CD4-positive, alpha-beta memory T cell (primary cell): ENCODE results near the gene PTPN12. TPM values are rescaled to one million over a fixed set of nuclear protein-coding genes. Genes with fewer than 3 reads are reported as not detected.

Source experiments
- CTCF ChIA-PET: fragments of 350-600 bp; sonication (Branson Sonifier 250); formaldehyde crosslinking; loops from one replicate; lab custom pipeline; 2021; ENCODE audit warnings: inconsistent platforms; ENCODE audit not compliant: partially characterized antibody; lab: Charles Lee
- POLR2A ChIA-PET: fragments of 350-600 bp; sonication (Branson Sonifier 250); formaldehyde crosslinking; loops from one replicate; lab custom pipeline; 2021; ENCODE audit not compliant: partially characterized antibody; lab: Charles Lee
- DNase-seq, 5 donors: peaks; one replicate each; pipeline versions ENCODE4 v3.0.0 to v3.0.0-alpha.2; 2020 to 2022; ENCODE audit warnings: mixed read lengths in 1 of 5
- H3K27ac ChIP-seq: one replicate; pipeline ENCODE4 v1.7.0; 2013; ENCODE audit warnings: low read depth, low read length
- H3K27me3 ChIP-seq: 2 replicates; pipeline ENCODE4 v1.7.0; 2013; ENCODE audit warnings: mild to moderate bottlenecking, low read length, moderate library complexity; ENCODE audit not compliant: insufficient read depth
- H3K36me3 ChIP-seq: 2 replicates; pipeline ENCODE4 v1.7.0; 2013; ENCODE audit warnings: mild to moderate bottlenecking, low read length, moderate library complexity; ENCODE audit not compliant: insufficient read depth
- H3K4me1 ChIP-seq: 2 replicates; pipeline ENCODE4 v1.7.0; 2013; ENCODE audit warnings: mild to moderate bottlenecking, low read length, moderate library complexity; ENCODE audit not compliant: insufficient read depth
- H3K4me3 ChIP-seq, 2 donors: one replicate each; pipeline ENCODE4 v1.7.0; 2013; ENCODE audit warnings: low read length in 2 of 2, mild to moderate bottlenecking in 1 of 2
- H3K9me3 ChIP-seq, 2 donors: one replicate each; pipeline ENCODE4 v1.7.0; 2013; ENCODE audit warnings: low read length in 2 of 2, control low read depth in 1 of 2; ENCODE audit not compliant: control insufficient read depth in 1 of 2
- H3K27ac Mint-ChIP-seq, 7 donors: one replicate each; pipeline ENCODE4 v1.8.0; 2020 to 2021; ENCODE audit warnings: mixed read lengths in 7 of 7, mild to moderate bottlenecking in 6 of 7, inconsistent platforms in 3 of 7, moderate library complexity in 3 of 7
- H3K27me3 Mint-ChIP-seq, 2 donors: one replicate each; pipeline ENCODE4 v1.8.0; 2020 to 2021; ENCODE audit warnings: mixed read lengths in 2 of 2
- H3K36me3 Mint-ChIP-seq, 2 donors: one replicate each; pipeline ENCODE4 v1.8.0; 2020 to 2021; ENCODE audit warnings: mixed read lengths in 2 of 2, inconsistent platforms in 1 of 2, mild to moderate bottlenecking in 1 of 2
- H3K4me1 Mint-ChIP-seq, 4 donors: one replicate each; pipeline ENCODE4 v1.8.0; 2020 to 2021; ENCODE audit warnings: mixed read lengths in 4 of 4, mild to moderate bottlenecking in 1 of 4
- H3K4me3 Mint-ChIP-seq, 8 donors: one replicate each; pipeline ENCODE4 v1.8.0; 2020 to 2021; ENCODE audit warnings: mixed read lengths in 8 of 8, mild to moderate bottlenecking in 7 of 8, moderate library complexity in 6 of 8, inconsistent platforms in 3 of 8
- H3K9me3 Mint-ChIP-seq, 8 donors: one replicate each; pipeline ENCODE4 v1.8.0; 2020 to 2021; ENCODE audit warnings: mixed read lengths in 8 of 8, mild to moderate bottlenecking in 5 of 8, inconsistent platforms in 3 of 8, moderate library complexity in 1 of 8
- intact Hi-C: fragments of 100-400 bp; cut with micrococcal nuclease; formaldehyde crosslinking; loops from one replicate; pipeline ENCODE4 v1.15.1; 2023
- polyA plus RNA-seq, 2 donors: library from polyadenylated mRNA; unstranded; fragments of 300-500 nt; fragmentation: Illumina TruSeq; gene quantifications; one replicate each; pipeline ENCODE4 v1.2.3, GENCODE V29; 2021
- total RNA-seq, 2 experiments: library from RNA; stranded (reverse); gene quantifications; one replicate each; pipeline ENCODE4 v1.2.3, GENCODE V29; 2021

PTPN12 gene
- total and polyA plus RNA-seq, 4 experiments from 2014 or later = 0.90 to 24.4 (median 10.1) TPM

DNA sequence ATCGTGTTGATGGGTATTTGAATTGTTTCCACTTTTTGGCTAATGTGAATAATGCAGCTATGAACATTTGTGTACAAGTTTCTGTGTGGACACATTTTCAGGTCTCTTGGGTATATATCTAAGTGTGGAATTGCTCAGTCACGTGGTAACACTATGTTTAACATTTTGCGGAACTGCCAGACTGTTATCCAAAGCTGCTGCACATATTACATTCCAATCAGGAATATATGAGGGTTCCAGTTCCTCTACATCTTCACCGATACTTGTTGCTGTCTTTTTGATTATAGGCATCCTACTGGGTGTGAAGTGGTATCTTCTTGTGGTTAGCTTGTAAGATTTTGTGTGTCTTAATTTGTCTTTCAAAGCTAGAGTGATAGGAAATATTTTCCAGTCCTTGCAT, 6.8 kb downstream of the PTPN12 start:
- ChIA-PET POLR2A (no interaction called here), CTCF (interaction anchor here (1.3 kb wide), 1 partner anchor 106 kb away, joined by 3 read pairs; no protein-coding TSS in a partner anchor)
- H3K4me1 ChIP-seq = peaks cover 17% of the 10 kb centered on the region
- no peaks in the 10 kb centered on the region for H3K27me3 Mint-ChIP-seq
- no peak overlapping the region for H3K27ac Mint-ChIP-seq
- intact Hi-C loops = no loop called here
- no peak overlapping the region for H3K4me3 ChIP-seq
- H3K27me3 ChIP-seq = no peaks in the 10 kb centered on the region
- H3K4me1 Mint-ChIP-seq = peaks cover 25 to 43% (median 30%) of the 10 kb centered on the region in 4 donors
- H3K36me3 ChIP-seq = no peaks in the 10 kb centered on the region
- no peak for DNase-seq
- H3K9me3 ChIP-seq = no peaks in the 10 kb centered on the region
- no peak overlapping the region for H3K4me3 Mint-ChIP-seq
- no peaks in the 10 kb centered on the region for H3K9me3 Mint-ChIP-seq
- no peak overlapping the region for H3K27ac ChIP-seq
- peaks cover 0 to 4% of the 10 kb centered on the region in 2 donors for H3K36me3 Mint-ChIP-seq

DNA sequence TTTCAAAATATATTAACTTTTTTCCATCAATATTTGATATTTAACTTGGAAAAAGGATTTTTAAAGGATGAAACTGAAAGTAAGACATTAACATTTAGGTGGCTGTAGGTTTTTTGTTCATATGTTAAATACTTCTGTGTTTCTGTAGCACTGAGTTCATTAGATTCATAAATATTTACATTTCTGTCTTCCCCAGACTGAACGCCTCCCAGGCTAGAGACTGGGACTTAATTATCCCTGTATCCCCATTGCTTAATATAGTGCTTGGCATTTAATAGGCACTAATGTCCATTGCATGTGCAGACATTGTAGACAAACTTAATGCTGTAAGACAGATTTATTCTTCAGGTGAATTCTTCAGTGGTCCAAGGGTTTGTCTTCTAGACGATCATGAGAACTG, 7.4 kb downstream of the PTPN12 start:
- Mint-ChIP-seq H3K9me3 (no peaks in the 10 kb centered on the region), H3K4me3 (peak overlapping the region in 1 of 8 donors; percentile 18), H3K36me3 (peaks cover 0 to 4% of the 10 kb centered on the region in 2 donors), H3K27me3 (no peaks in the 10 kb centered on the region), H3K27ac (no peak overlapping the region), H3K4me1 (peaks cover 25 to 37% (median 29%) of the 10 kb centered on the region in 4 donors)
- intact Hi-C loops = no loop called here
- no peak for DNase-seq
- no peaks in the 10 kb centered on the region for H3K36me3 ChIP-seq
- ChIA-PET POLR2A (interaction anchor here (0.5 kb wide), 1 partner anchor 23 kb away, joined by 3 read pairs; no protein-coding TSS in a partner anchor), CTCF (interaction anchor here (1.3 kb wide), 1 partner anchor 106 kb away, joined by 3 read pairs; no protein-coding TSS in a partner anchor)
- no peaks in the 10 kb centered on the region for H3K9me3 ChIP-seq
- no peak overlapping the region for H3K4me3 ChIP-seq
- no peaks in the 10 kb centered on the region for H3K27me3 ChIP-seq
- peaks cover 17% of the 10 kb centered on the region for H3K4me1 ChIP-seq
- H3K27ac ChIP-seq = no peak overlapping the region

DNA sequence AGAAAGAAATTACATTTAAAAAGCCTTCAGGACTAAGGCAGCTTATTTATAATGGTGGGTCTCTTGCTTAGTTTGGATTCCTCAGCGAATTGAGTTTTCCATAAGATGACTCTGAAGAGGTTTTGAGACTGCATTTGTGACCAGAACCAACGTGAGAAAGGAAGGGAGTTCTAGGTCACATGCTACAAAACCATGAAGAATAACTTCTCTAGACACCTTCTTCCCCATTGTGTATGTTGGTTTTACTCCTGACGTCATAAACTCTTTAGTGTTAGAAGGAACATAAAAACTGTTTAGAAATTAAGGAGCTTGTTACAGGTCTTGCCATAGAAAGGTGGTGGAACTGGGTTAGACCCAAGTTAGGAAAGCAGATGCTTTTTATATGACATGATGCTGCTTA, 11.1 kb downstream of the PTPN12 start:
- Histone ChIP-seq H3K4me1 (peaks cover 17% of the 10 kb centered on the region), H3K27me3 (no peaks in the 10 kb centered on the region), H3K9me3 (no peaks in the 10 kb centered on the region), H3K4me3 (no peak overlapping the region), H3K27ac (no peak overlapping the region), H3K36me3 (no peaks in the 10 kb centered on the region)
- Mint-ChIP-seq H3K4me1 (peaks cover 12 to 22% (median 20%) of the 10 kb centered on the region in 4 donors), H3K27me3 (no peaks in the 10 kb centered on the region), H3K27ac (no peak overlapping the region), H3K9me3 (peaks cover 0 to 6% (median 0%) of the 10 kb centered on the region in 8 donors), H3K36me3 (peaks cover 0 to 4% of the 10 kb centered on the region in 2 donors), H3K4me3 (no peak overlapping the region)
- no peak for DNase-seq
- intact Hi-C loops = no loop called here
- CTCF ChIA-PET = interaction anchor here (0.5 to 1.0 kb wide), 3 partner anchors 8 to 104 kb away, joined by 3 read pairs; no protein-coding TSS in a partner anchor
- POLR2A ChIA-PET = no interaction called here

DNA sequence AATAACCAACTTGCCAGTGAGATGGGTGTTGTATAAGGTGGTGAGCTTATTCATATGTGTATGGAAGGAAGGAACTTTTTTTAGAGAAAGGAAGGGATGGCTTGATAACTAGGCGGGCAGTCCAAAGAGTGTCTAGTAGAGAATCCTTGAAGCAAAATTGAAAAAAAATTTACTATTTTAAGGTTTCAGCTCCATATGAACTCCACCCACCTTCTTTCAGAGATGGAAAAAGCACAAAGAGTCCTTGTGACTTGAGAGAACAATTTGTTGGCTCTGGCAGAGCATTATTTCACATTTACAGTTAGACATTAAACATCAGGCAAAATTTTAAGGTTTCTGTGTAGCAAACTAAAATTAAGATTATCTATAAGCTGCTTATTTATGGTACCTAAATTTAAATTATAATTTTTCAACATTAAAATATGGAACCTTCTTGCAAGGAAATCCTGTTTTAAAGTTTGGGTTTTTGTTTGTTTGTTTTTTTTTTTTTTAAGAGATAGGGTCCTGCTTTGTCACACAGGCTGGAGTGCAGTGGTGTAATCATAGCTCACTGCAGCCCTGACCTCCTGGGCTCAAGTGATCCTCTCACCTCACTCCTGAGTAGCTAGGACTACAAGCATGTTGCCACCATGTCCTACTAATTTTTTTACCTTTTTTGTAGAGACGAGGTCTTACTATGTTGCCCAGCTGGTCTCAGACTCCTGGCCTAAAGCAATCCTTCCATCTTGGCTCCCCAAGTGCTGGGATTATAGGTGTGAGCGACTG, 12.2 kb downstream of the PTPN12 start:
- Mint-ChIP-seq H3K4me3 (no peak overlapping the region), H3K27ac (no peak overlapping the region), H3K36me3 (peaks cover 0 to 4% of the 10 kb centered on the region in 2 donors), H3K9me3 (peaks cover 0 to 13% (median 1%) of the 10 kb centered on the region in 8 donors), H3K27me3 (no peaks in the 10 kb centered on the region), H3K4me1 (peaks cover 3 to 14% (median 13%) of the 10 kb centered on the region in 4 donors)
- intact Hi-C loops = no loop called here
- no peaks in the 10 kb centered on the region for H3K27me3 ChIP-seq
- H3K9me3 ChIP-seq = no peaks in the 10 kb centered on the region
- DNase-seq = no peak
- ChIA-PET POLR2A (no interaction called here), CTCF (interaction anchor here (0.6 to 1.1 kb wide), 4 partner anchors 9 to 102 kb away, joined by 3 read pairs; no protein-coding TSS in a partner anchor)
- no peaks in the 10 kb centered on the region for H3K36me3 ChIP-seq
- H3K4me3 ChIP-seq = no peak overlapping the region
- no peak overlapping the region for H3K27ac ChIP-seq
- H3K4me1 ChIP-seq = peaks cover 12% of the 10 kb centered on the region

DNA sequence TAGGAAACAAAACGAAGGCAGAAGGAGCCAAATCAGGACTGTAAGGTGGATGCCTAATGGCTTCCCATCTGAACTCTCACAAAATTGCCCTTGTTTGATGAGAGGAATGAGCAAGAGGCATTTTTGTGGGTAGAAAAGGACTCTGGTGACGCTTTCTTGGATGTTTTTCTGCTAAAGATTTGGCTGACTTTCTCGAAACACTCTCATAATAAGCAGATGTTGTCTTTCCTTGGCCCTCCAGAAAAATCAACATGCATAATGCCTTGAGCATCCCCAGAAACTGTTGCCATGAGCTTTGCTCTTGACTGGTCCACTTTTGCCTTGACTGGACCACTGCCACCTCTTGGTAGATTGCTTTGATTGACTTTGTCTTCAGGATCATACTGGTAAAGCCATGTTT, 13.5 kb downstream of the PTPN12 start:
- Histone ChIP-seq H3K4me1 (peaks cover 8% of the 10 kb centered on the region), H3K9me3 (no peaks in the 10 kb centered on the region), H3K4me3 (no peak overlapping the region), H3K36me3 (no peaks in the 10 kb centered on the region), H3K27me3 (no peaks in the 10 kb centered on the region), H3K27ac (no peak overlapping the region)
- intact Hi-C loops = no loop called here
- H3K9me3 Mint-ChIP-seq = peaks cover 0 to 13% (median 1%) of the 10 kb centered on the region in 8 donors
- CTCF ChIA-PET = no interaction called here
- POLR2A ChIA-PET = no interaction called here
- peaks cover 2 to 4% of the 10 kb centered on the region in 2 donors for H3K36me3 Mint-ChIP-seq
- no peaks in the 10 kb centered on the region for H3K27me3 Mint-ChIP-seq
- H3K4me1 Mint-ChIP-seq = peaks cover 0 to 15% (median 14%) of the 10 kb centered on the region in 4 donors
- H3K4me3 Mint-ChIP-seq = no peak overlapping the region
- DNase-seq = no peak
- no peak overlapping the region for H3K27ac Mint-ChIP-seq

DNA sequence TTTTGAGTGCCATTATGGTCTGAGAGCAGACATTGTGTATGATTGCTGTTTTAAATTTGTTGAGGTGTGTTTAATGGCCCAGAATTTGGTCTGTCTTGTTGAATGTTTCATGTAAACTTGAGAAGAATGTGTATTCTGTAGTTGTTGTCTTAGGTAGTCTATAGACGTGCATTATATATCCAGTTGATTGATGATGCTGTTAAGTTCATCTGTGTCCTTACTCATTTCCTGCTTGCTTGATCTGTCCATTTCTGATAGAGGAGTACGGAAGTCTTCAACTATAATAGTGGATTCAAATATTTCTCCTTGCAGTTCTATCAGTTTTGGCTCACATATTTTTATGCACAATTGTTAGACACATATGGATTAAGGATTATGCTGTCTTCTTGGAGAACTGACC, 16.0 kb downstream of the PTPN12 start:
- DNase-seq = no peak
- H3K27ac ChIP-seq = no peak overlapping the region
- H3K4me3 Mint-ChIP-seq = no peak overlapping the region
- peaks cover 0 to 14% (median 5%) of the 10 kb centered on the region in 4 donors for H3K4me1 Mint-ChIP-seq
- CTCF ChIA-PET = no interaction called here
- H3K36me3 Mint-ChIP-seq = peaks cover 2 to 7% of the 10 kb centered on the region in 2 donors
- H3K27me3 Mint-ChIP-seq = no peaks in the 10 kb centered on the region
- H3K27ac Mint-ChIP-seq = no peak overlapping the region
- POLR2A ChIA-PET = no interaction called here
- H3K9me3 ChIP-seq = no peaks in the 10 kb centered on the region
- intact Hi-C loops = no loop called here
- H3K36me3 ChIP-seq = no peaks in the 10 kb centered on the region
- H3K9me3 Mint-ChIP-seq = peaks cover 0 to 13% (median 1%) of the 10 kb centered on the region in 8 donors
- H3K4me1 ChIP-seq = peaks cover 8% of the 10 kb centered on the region
- no peak overlapping the region for H3K4me3 ChIP-seq
- H3K27me3 ChIP-seq = no peaks in the 10 kb centered on the region

DNA sequence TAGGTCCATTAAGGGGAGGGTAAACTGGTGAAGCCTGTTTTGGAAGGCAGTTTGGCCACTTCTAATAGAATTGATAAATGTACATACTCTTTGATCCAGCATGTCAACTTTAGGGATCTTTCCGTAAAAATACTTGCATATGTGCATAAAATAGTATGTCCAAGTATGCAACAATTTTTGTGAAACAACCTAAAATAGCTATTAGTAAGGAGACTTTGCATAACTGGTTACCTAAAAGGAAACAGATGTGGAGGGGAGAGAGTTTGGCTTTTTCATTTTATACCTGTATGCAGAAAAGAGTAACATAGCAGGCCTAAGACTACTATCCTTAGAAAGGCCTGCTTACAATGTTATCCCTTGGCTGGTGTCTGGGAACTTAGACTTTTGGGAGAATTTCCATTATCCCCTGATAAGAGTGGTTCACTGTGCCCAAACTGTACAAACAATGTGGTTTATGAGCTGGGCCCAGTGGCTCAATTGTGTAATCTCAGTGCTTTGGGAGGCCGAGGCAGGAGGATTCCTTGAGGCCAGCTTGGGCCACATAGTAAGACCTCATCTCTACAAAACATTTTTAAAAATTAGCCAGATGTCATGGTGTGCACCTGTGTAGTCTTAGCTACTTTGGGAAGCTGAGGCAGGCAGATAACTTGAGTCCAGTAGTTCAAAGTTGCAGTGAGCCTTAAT, 21.3 kb downstream of the PTPN12 start:
- no peak overlapping the region for H3K4me3 Mint-ChIP-seq
- no peak overlapping the region for H3K27ac ChIP-seq
- DNase-seq = no peak
- intact Hi-C loops = no loop called here
- H3K27me3 Mint-ChIP-seq = no peaks in the 10 kb centered on the region
- H3K36me3 ChIP-seq = no peaks in the 10 kb centered on the region
- peaks cover 2 to 7% of the 10 kb centered on the region in 2 donors for H3K36me3 Mint-ChIP-seq
- H3K9me3 ChIP-seq = no peaks in the 10 kb centered on the region
- CTCF ChIA-PET = interaction anchor here (1.3 kb wide), 1 partner anchor 9 kb away, joined by 3 read pairs; no protein-coding TSS in a partner anchor
- no peak overlapping the region for H3K4me3 ChIP-seq
- no peaks in the 10 kb centered on the region for H3K27me3 ChIP-seq
- H3K4me1 ChIP-seq = no peaks in the 10 kb centered on the region
- peaks cover 0 to 12% (median 4%) of the 10 kb centered on the region in 4 donors for H3K4me1 Mint-ChIP-seq
- peaks cover 0 to 5% (median under 1%) of the 10 kb centered on the region in 8 donors for H3K9me3 Mint-ChIP-seq
- no peak overlapping the region for H3K27ac Mint-ChIP-seq
- POLR2A ChIA-PET = no interaction called here
